Right lobe of liver (tissue), 6 donors: ENCODE data around the gene SPEF1. TPM values are rescaled to one million over a fixed set of nuclear protein-coding genes. Genes with fewer than 3 reads are reported as not detected.

ENCODE experiments used
- ATAC-seq, 4 donors: fragments of 200-7000 bp; cut with Tn5 transposase; one replicate each; pipeline ENCODE4 v1.9.1; 2020; ENCODE audit warnings: mild to moderate bottlenecking in 4 of 4, moderate library complexity in 4 of 4
- DNase-seq, 3 donors: peaks; one replicate each; pipeline ENCODE4 v3.0.0-alpha.2; 2020
- H3K27ac ChIP-seq, 3 donors: fragments of 200-600 bp; one replicate each; pipeline ENCODE4 v1.8.0; 2022
- H3K27me3 ChIP-seq, 2 donors: fragments of 200-600 bp; one replicate each; pipeline ENCODE4 v1.8.0; 2022
- H3K36me3 ChIP-seq, 4 donors: fragments of 200-600 bp; sonication (generic) in 1 of 4; one replicate each; pipeline versions ENCODE4 v1.5.1 to v1.8.0; 2017 to 2022; ENCODE audit warnings: control low read depth in 1 of 4
- H3K4me1 ChIP-seq, 4 donors: fragments of 200-600 bp; sonication (generic) in 1 of 4; one replicate each; pipeline versions ENCODE4 v1.5.1 to v1.8.0; 2017 to 2022; ENCODE audit warnings: control low read depth in 1 of 4
- H3K4me3 ChIP-seq, 3 donors: fragments of 200-600 bp; one replicate each; pipeline ENCODE4 v1.8.0; 2022
- H3K9me3 ChIP-seq, 4 donors: fragments of 200-600 bp; sonication (generic) in 1 of 4; one replicate each; pipeline versions ENCODE4 v1.5.1 to v1.8.0; 2017 to 2022; ENCODE audit warnings: control low read depth in 1 of 4
- POLR2A ChIP-seq: fragments of 450-650 bp; IDR thresholded peaks from one replicate; pipeline ENCODE4 v1.6.1; 2017; ENCODE audit warnings: antibody characterized with exemption, mild to moderate bottlenecking
- WGBS: methylation state at CpG from one replicate; pipeline ENCODE4 v1.1.6; 2018; ENCODE audit warnings: low coverage, low lambda C conversion rate; ENCODE audit not compliant: insufficient coverage; ENCODE audit errors: missing lambda C conversion rate; 5-methylcytosine and 5-hydroxymethylcytosine counted together
- intact Hi-C, 2 donors: fragments of 100-400 bp; cut with DNase I; formaldehyde crosslinking; loops; one replicate each; pipeline versions ENCODE4 v1.11.2 to v1.14.1; 2022
- total RNA-seq, 6 experiments: library from RNA; depleted of rRNA in 2 of 6; stranded (reverse); fragments of >200 nt in 2 of 6; fragmentation: NEBNext Ultra II Directional in 3 of 6; extraction: Animal tissue kit (Norgen Biotek cat#: 25700) in 3 of 6; gene quantifications; one replicate each; pipeline versions ENCODE4 v1.1.0 to v1.2.4, GENCODE V29; 2016 to 2023
- TF ChIP-seq, protein P1 (sequence below), 4 donors: fragments of 200-600 bp in 3 of 4; fragments of 450-650 bp in 1 of 4; IDR thresholded peaks; one replicate each; pipeline versions ENCODE4 v1.5.1 to v1.8.0; 2016 to 2022; ENCODE audit warnings: antibody characterized with exemption in 4 of 4, mild to moderate bottlenecking in 2 of 4
- donor health status: DM: no; HTN: yes; CAD: no.
- donor health status: DM: no; HTN: no; CAD: no.
- donor health status: DM: no; HTN: no; CAD: no.
- donor health status: DM: no; HTN: yes; CAD: no.
- donor health status: DM: no; HTN: yes; CAD: no.

The SPEF1 gene
- total RNA-seq, 6 experiments from 2014 or later: not detected

GRCh38 chr20:3766422-3767109 is 14.7 kb downstream of the SPEF1 start:
- no peak for ATAC-seq
- Histone ChIP-seq H3K27ac (no peak overlapping the region), H3K4me1 (peaks cover 0 to 14% (median 4%) of the 10 kb centered on the region in 4 donors), H3K9me3 (no peaks in the 10 kb centered on the region), H3K4me3 (peak overlapping the region in 2 of 3 donors; percentile 75 to 81), H3K36me3 (no peaks in the 10 kb centered on the region), H3K27me3 (no peaks in the 10 kb centered on the region)
- TF ChIP-seq, protein P1, sequence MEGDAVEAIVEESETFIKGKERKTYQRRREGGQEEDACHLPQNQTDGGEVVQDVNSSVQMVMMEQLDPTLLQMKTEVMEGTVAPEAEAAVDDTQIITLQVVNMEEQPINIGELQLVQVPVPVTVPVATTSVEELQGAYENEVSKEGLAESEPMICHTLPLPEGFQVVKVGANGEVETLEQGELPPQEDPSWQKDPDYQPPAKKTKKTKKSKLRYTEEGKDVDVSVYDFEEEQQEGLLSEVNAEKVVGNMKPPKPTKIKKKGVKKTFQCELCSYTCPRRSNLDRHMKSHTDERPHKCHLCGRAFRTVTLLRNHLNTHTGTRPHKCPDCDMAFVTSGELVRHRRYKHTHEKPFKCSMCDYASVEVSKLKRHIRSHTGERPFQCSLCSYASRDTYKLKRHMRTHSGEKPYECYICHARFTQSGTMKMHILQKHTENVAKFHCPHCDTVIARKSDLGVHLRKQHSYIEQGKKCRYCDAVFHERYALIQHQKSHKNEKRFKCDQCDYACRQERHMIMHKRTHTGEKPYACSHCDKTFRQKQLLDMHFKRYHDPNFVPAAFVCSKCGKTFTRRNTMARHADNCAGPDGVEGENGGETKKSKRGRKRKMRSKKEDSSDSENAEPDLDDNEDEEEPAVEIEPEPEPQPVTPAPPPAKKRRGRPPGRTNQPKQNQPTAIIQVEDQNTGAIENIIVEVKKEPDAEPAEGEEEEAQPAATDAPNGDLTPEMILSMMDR (IDR thresholded peaks at IDR 0.05): no peak
- TF ChIP-seq POLR2A: no peak
- WGBS: 40% methylated on average over 4 of the region's 9 CpGs
- intact Hi-C loops: no loop called here
- peak in 1 of 3 donors; percentile 21 for DNase-seq

GRCh38 chr20:3765171-3765882 is 15.9 kb downstream of the SPEF1 start:
- 72% methylated on average over 2 of the region's 3 CpGs for WGBS
- Histone ChIP-seq H3K4me1 (peaks cover 0 to 14% (median 4%) of the 10 kb centered on the region in 4 donors), H3K4me3 (no peak overlapping the region), H3K9me3 (no peaks in the 10 kb centered on the region), H3K36me3 (no peaks in the 10 kb centered on the region), H3K27ac (no peak overlapping the region), H3K27me3 (no peaks in the 10 kb centered on the region)
- DNase-seq (no peak), ATAC-seq (no peak)
- intact Hi-C loops: no loop called here
- TF ChIP-seq, protein P1 (IDR thresholded peaks at IDR 0.05): no peak
- TF ChIP-seq POLR2A: no peak

DNA sequence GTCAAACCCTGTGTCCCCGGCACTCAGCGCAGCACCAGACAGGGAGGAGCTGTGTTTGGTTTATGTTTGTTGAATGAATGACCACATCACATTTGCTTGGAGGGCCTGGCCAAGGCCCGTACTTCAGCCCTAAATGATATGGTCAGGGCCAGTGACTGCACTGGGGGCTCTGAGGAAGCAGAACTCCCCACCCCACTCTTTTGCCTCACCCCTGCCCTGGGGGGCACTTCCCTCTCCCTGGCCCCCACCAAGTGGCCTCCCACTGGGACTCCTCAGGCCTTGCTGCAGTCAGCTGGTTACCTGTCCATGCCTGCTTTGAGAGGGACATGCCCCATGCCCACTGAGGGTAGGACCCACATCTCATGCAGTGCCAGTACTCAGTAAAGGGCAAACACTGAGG is 16.6 kb downstream of the SPEF1 start:
- ATAC-seq (no peak), DNase-seq (peak in 1 of 3 donors; percentile 42)
- intact Hi-C loops: no loop called here
- Histone ChIP-seq H3K27me3 (no peaks in the 10 kb centered on the region), H3K36me3 (no peaks in the 10 kb centered on the region), H3K9me3 (no peaks in the 10 kb centered on the region), H3K4me1 (peaks cover 0 to 14% (median 4%) of the 10 kb centered on the region in 4 donors), H3K4me3 (no peak overlapping the region), H3K27ac (no peak overlapping the region)
- WGBS: 100% methylated on average over 3 of the region's 3 CpGs
- TF ChIP-seq, protein P1 (IDR thresholded peaks at IDR 0.05): no peak
- no peak for TF ChIP-seq POLR2A

GRCh38 chr20:3763671-3764601 is 17.3 kb downstream of the SPEF1 start:
- intact Hi-C loops: no loop called here
- Histone ChIP-seq H3K27ac (no peak overlapping the region), H3K4me1 (peaks cover 0 to 13% (median 4%) of the 10 kb centered on the region in 4 donors), H3K27me3 (no peaks in the 10 kb centered on the region), H3K36me3 (no peaks in the 10 kb centered on the region), H3K4me3 (no peak overlapping the region), H3K9me3 (no peaks in the 10 kb centered on the region)
- 94% methylated on average over 5 of the region's 8 CpGs for WGBS
- peak in 1 of 3 donors; percentile 39 for DNase-seq
- TF ChIP-seq POLR2A: no peak
- ATAC-seq: no peak
